K562 (cell line): Measurements from ENCODE around the gene ODR4. TPM values are rescaled to one million over a fixed set of nuclear protein-coding genes. Genes with fewer than 3 reads are reported as not detected.

Experiments
- CREM ChIP-seq: IDR thresholded peaks from 2 replicates; pipeline ENCODE4 v1.6.1; 2014; ENCODE audit warnings: antibody characterized with exemption, low read depth
- FOS ChIP-seq: IDR thresholded peaks from 3 replicates; pipeline ENCODE4 v1.6.1; 2011; ENCODE audit not compliant: insufficient read length; ENCODE audit errors: extremely low read depth
- FOXJ3 ChIP-seq: sonication (generic); formaldehyde crosslinking; IDR thresholded peaks from 2 replicates; pipeline ENCODE4 v1.4.0; 2020; ENCODE audit warnings: mild to moderate bottlenecking, missing genetic modification reagents
- FOXK2 ChIP-seq, 2 experiments: fragments of 450-650 bp; IDR thresholded peaks in 1 of 2; conservative IDR thresholded peaks in 1 of 2; 2 replicates each; pipeline ENCODE4 v1.6.1; 2016; ENCODE audit warnings: low read depth in 2 of 2, mild to moderate bottlenecking in 1 of 2
- GTF2F1 ChIP-seq: IDR thresholded peaks from 2 replicates; pipeline ENCODE4 v1.6.1; 2011; ENCODE audit warnings: low read depth, low read length, improper control_type of control experiment
- IRF9 ChIP-seq: fragments of 450-650 bp; IDR thresholded peaks from 2 replicates; pipeline ENCODE4 v1.6.1; 2016; ENCODE audit warnings: missing biosample characterization, missing genetic modification characterization
- KDM5B ChIP-seq: fragments of 200-600 bp; sonication (generic); IDR thresholded peaks from 2 replicates; pipeline ENCODE4 v1.6.1; 2012; ENCODE audit warnings: low read depth, mild to moderate bottlenecking, moderate library complexity, low read length, control low read depth, inconsistent platforms; ENCODE audit not compliant: insufficient replicate concordance
- KLF16 ChIP-seq: IDR thresholded peaks from 2 replicates; pipeline ENCODE4 v1.6.1; 2016; ENCODE audit warnings: antibody characterized with exemption
- MAFG ChIP-seq: fragments of 450-650 bp; conservative IDR thresholded peaks from 2 replicates; pipeline ENCODE4 v1.6.1; 2016; ENCODE audit warnings: missing genetic modification characterization, missing compliant biosample characterization
- NFYB ChIP-seq: IDR thresholded peaks from 2 replicates; pipeline ENCODE4 v1.6.1; 2011; ENCODE audit warnings: mild to moderate bottlenecking, moderate library complexity; ENCODE audit not compliant: insufficient read length; ENCODE audit errors: extremely low read depth
- NKRF ChIP-seq: fragments of 450-650 bp; IDR thresholded peaks from 2 replicates; pipeline ENCODE4 v1.6.1; 2016; ENCODE audit warnings: borderline replicate concordance
- PRMT5 ChIP-seq: sonication (generic); formaldehyde crosslinking; IDR thresholded peaks from 2 replicates; pipeline ENCODE4 v1.5.0; 2020; ENCODE audit warnings: missing genetic modification reagents
- SAP30 ChIP-seq: fragments of 200-600 bp; sonication (generic); IDR thresholded peaks from 2 replicates; pipeline ENCODE4 v1.6.1; 2012; ENCODE audit warnings: borderline replicate concordance, low read depth, mild to moderate bottlenecking, moderate library complexity, low read length, control low read depth, inconsistent platforms; ENCODE audit not compliant: insufficient read depth, poor library complexity, severe bottlenecking
- SIN3A ChIP-seq, 2 experiments: fragments of 150-350 bp in 1 of 2; IDR thresholded peaks; 2 replicates each; pipeline ENCODE4 v1.6.1; 2011 to 2016; ENCODE audit warnings: borderline replicate concordance in 2 of 2, low read depth in 2 of 2, low read length in 2 of 2, mild to moderate bottlenecking in 2 of 2, moderate library complexity in 2 of 2; ENCODE audit not compliant: control insufficient read depth in 1 of 2
- YY1 ChIP-seq, 3 experiments: IDR thresholded peaks; 2 replicates each; pipeline ENCODE4 v1.6.1; 2011; ENCODE audit warnings: low read length in 2 of 3, mild to moderate bottlenecking in 2 of 3, moderate library complexity in 2 of 3, borderline replicate concordance in 1 of 3, control low read depth in 1 of 3, low read depth in 1 of 3; ENCODE audit not compliant: insufficient read depth in 3 of 3, insufficient replicate concordance in 2 of 3, control insufficient read depth in 1 of 3, insufficient read length in 1 of 3; ENCODE audit errors: extremely low read depth in 1 of 3
- ZBTB7A ChIP-seq: IDR thresholded peaks from 2 replicates; pipeline ENCODE4 v1.6.1; 2011; ENCODE audit warnings: low read depth, mild to moderate bottlenecking, low read length, moderate library complexity, borderline replicate concordance; ENCODE audit not compliant: control insufficient read depth
- ZNF165 ChIP-seq: fragments of 250-450 bp; sonication (Bioruptor Pico); IDR thresholded peaks from 2 replicates; pipeline ENCODE4 v1.4.0; 2020; ENCODE audit warnings: borderline replicate concordance
- ZNF76 ChIP-seq: fragments of 250-450 bp; sonication (Bioruptor Pico); IDR thresholded peaks from 2 replicates; pipeline ENCODE4 v1.4.0; 2020; ENCODE audit warnings: mild to moderate bottlenecking, moderate library complexity, borderline replicate concordance
- ZSCAN32 ChIP-seq: fragments of 450-650 bp; formaldehyde crosslinking; IDR thresholded peaks from 2 replicates; pipeline ENCODE4 v1.4.0; 2020; ENCODE audit warnings: mild to moderate bottlenecking, moderate library complexity
- polyA plus RNA-seq, 8 experiments: library from polyadenylated mRNA; depleted of rRNA in 4 of 8; stranded (reverse) in 5 of 8; unstranded in 3 of 8; fragments of >200 nt; fragmentation: Nextera tagmentation in 2 of 8; fragmentation: Illumina TruSeq in 1 of 8; extraction: Ambion mirVana in 2 of 8; extraction: Trizol in 1 of 8; gene quantifications; 2 replicates each; pipeline versions ENCODE4 v1.2.1 to v1.2.3, GENCODE V29; 2011 to 2014; ENCODE audit warnings: inconsistent platforms in 1 of 8, missing spikeins in 1 of 8
- total RNA-seq, 7 experiments: library from RNA; depleted of rRNA in 6 of 7; stranded (reverse); fragments of >200 nt in 6 of 7; fragmentation: Illumina TruSeq in 2 of 7; extraction: Trizol in 2 of 7; gene quantifications; 2 replicates each; pipeline versions ENCODE4 v1.2.1 to v1.2.3, GENCODE V29; 2011 to 2021; ENCODE audit warnings: low replicate concordance in 1 of 7

ODR4 gene
- total and polyA plus RNA-seq, 9 of the 15 experiments (the other 6 are each of a cell fraction or from before 2014, with no cell fraction given): 23.1 to 63.9 (median 44.1) TPM

DNA sequence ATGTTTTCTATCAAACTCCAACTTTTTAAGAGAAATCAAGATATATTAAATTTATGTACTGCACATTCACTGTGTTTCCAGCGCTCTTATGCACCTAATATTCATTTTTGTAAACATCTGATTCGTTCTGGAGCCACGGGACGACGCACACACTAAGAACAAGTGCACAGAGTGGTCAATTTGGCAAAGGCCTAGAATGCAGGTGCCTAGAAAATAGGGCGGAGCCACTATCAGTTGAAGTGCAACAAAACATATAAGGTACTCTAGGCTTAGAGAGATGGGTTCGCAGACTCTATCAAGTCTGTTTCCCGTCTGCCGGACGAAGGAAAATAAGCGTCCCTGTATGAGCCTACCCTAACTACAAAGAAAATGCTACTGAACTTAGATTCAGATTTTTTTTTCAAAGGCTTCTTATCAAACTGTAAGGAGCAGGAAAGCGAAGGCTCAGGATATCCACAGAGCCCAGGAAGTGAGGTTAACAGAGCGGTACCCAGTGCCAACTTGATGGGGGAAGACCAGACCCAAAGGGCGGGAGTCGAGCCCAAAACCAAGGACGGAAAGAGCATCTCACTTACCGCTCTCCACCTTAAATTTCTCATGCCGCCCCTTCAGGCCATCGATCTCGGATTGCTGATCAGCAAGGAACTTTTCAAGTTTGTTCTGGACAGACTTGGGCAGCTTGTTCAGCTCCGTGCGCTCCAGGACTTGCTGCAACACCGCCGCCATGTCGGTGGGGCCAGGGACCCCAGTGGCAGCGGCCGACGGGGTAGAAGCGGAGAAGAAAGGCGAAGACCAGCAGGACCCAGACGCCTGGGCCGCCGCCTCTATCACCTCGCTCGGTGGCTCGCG lies 1.1 kb upstream of the ODR4 start (continued):
- peak; percentile 34; the same call in 1 of the 2 replicates for TF ChIP-seq ZBTB7A
- TF ChIP-seq PRMT5: no peak; the same call in 1 of the 2 replicates
- peak; percentile 62; the same call in 1 of the 2 replicates for TF ChIP-seq ZNF165
- no peak for TF ChIP-seq KLF16
- peak; percentile 33 to 86 (median 76) for TF ChIP-seq YY1 (IDR thresholded peaks at IDR 0.05; ENCODE audit: borderline replicate concordance in 1 of 3, control insufficient read depth in 1 of 3, extremely low read depth in 1 of 3, insufficient read depth in 3 of 3, insufficient read length in 1 of 3, insufficient replicate concordance in 2 of 3, low read depth in 1 of 3, low read length in 2 of 3)
- peak; percentile 29 for TF ChIP-seq NFYB
- no peak for TF ChIP-seq FOXJ3 (CRISPR knock-in tag)
- TF ChIP-seq FOXK2 (conservative IDR thresholded peaks at IDR 0.05 in 1 of 2, IDR thresholded peaks at IDR 0.05 in 1 of 2; ENCODE audit: low read depth in 2 of 2): peak; percentile 62 to 76
- TF ChIP-seq SAP30: peak; percentile 47
- peak; percentile 57; the same call in 1 of the 2 replicates for TF ChIP-seq NKRF
- peak; percentile 67 for TF ChIP-seq CREM
- TF ChIP-seq KDM5B: peak; percentile 38
- TF ChIP-seq GTF2F1: no peak
- peak in 1 of 2 experiments; percentile 23; a peak in 1 of 4 replicates for TF ChIP-seq SIN3A (IDR thresholded peaks at IDR 0.05; ENCODE audit: borderline replicate concordance in 2 of 2, control insufficient read depth in 1 of 2, low read depth in 2 of 2, low read length in 2 of 2)
- no peak for TF ChIP-seq MAFG (tag)
- peak; percentile 41; the same call in 1 of the 2 replicates for TF ChIP-seq ZNF76 (CRISPR knock-in tag)
- peak; percentile 26 for TF ChIP-seq FOS
- TF ChIP-seq ZSCAN32: peak; percentile 72
- TF ChIP-seq IRF9 (tag): no peak
